Measurements from ENCODE around the gene EXOC4.

Gene EXOC4

GRCh38 chr7:134070673-134071072 is 817.8 kb downstream of the EXOC4 start:
- DNase-seq (ENCODE audit: low spot score), result no peak

GRCh38 chr7:134071355-134072331 is 818.8 kb downstream of the EXOC4 start:
- no peak for DNase-seq (ENCODE audit: low spot score)

- no peak for DNase-seq (ENCODE audit: low spot score)
Measured at GRCh38 chr7:134073276-134073675, 820.4 kb downstream of the EXOC4 start.

- no peak for DNase-seq (ENCODE audit: low spot score)
Measured at GRCh38 chr7:134075799-134076198, 822.9 kb downstream of the EXOC4 start.

- DNase-seq (ENCODE audit: low spot score), result peak; percentile 3
Measured at GRCh38 chr7:134077560-134077959, 824.7 kb downstream of the EXOC4 start.

GRCh38 chr7:134078991-134079390 is 826.1 kb downstream of the EXOC4 start:
- DNase-seq (ENCODE audit: low spot score), result no peak

- DNase-seq (ENCODE audit: low spot score), result no peak
Measured at GRCh38 chr7:134081695-134082094, 828.8 kb downstream of the EXOC4 start.

GRCh38 chr7:134083766-134084487 is 831.0 kb downstream of the EXOC4 start:
- DNase-seq (ENCODE audit: low spot score), result no peak

- DNase-seq (ENCODE audit: low spot score), result no peak
Measured at GRCh38 chr7:134084488-134085144, 831.7 kb downstream of the EXOC4 start.

GRCh38 chr7:134085311-134085710 is 832.4 kb downstream of the EXOC4 start:
- no peak for DNase-seq (ENCODE audit: low spot score)

GRCh38 chr7:134086998-134087735 is 834.3 kb downstream of the EXOC4 start:
- DNase-seq (ENCODE audit: low spot score), result no peak

GRCh38 chr7:134088199-134088598 is 835.3 kb downstream of the EXOC4 start:
- DNase-seq (ENCODE audit: low spot score), result no peak

GRCh38 chr7:134089446-134089845 is 836.6 kb downstream of the EXOC4 start:
- DNase-seq (ENCODE audit: low spot score), result no peak

- DNase-seq (ENCODE audit: low spot score), result no peak
Measured at GRCh38 chr7:134098072-134098471, 845.2 kb downstream of the EXOC4 start.

- DNase-seq (ENCODE audit: low spot score), result no peak
Measured at GRCh38 chr7:134101716-134102115, 848.8 kb downstream of the EXOC4 start.

GRCh38 chr7:134104166-134104565 is 851.3 kb downstream of the EXOC4 start:
- DNase-seq (ENCODE audit: low spot score), result no peak

GRCh38 chr7:134105841-134106240 is 853.0 kb downstream of the EXOC4 start:
- DNase-seq (ENCODE audit: low spot score), result no peak

GRCh38 chr7:134108802-134109201 is 855.9 kb downstream of the EXOC4 start:
- DNase-seq (ENCODE audit: low spot score), result no peak

- no peak for DNase-seq (ENCODE audit: low spot score)
Measured at GRCh38 chr7:134113655-134114054, 860.8 kb downstream of the EXOC4 start.

GRCh38 chr7:134114992-134115391 is 862.1 kb downstream of the EXOC4 start:
- no peak for DNase-seq (ENCODE audit: low spot score)

All from SK-N-DZ (cell line).